Smooth muscle cell (in vitro differentiated cells): ENCODE data around the gene SLC2A9. TPM values are rescaled to one million over a fixed set of nuclear protein-coding genes. Genes with fewer than 3 reads are reported as not detected.

ENCODE experiments used
- DNase-seq: peaks from one replicate; lab custom pipeline; 2025; ENCODE audit not compliant: unreplicated experiment; lab: John Stamatoyannopoulos, UW
- H2AFZ ChIP-seq: fragments of 200-600 bp; sonication (generic); 2 replicates; pipeline ENCODE4 v1.6.0; 2016; ENCODE audit warnings: antibody characterized with exemption, low read depth, mild to moderate bottlenecking
- H3F3A ChIP-seq: fragments of 200-600 bp; sonication (generic); 2 replicates; pipeline ENCODE4 v1.6.0; 2017; ENCODE audit warnings: antibody characterized with exemption, low read depth
- H3K27ac ChIP-seq: fragments of 200-600 bp; sonication (generic); 2 replicates; pipeline ENCODE4 v1.5.1; 2016; ENCODE audit warnings: low read depth, mild to moderate bottlenecking
- H3K27me3 ChIP-seq: fragments of 200-600 bp; sonication (generic); 2 replicates; pipeline ENCODE4 v1.6.1; 2016; ENCODE audit warnings: low read depth, mild to moderate bottlenecking
- H3K36me3 ChIP-seq: fragments of 200-600 bp; sonication (generic); 2 replicates; pipeline ENCODE4 v1.5.1; 2016; ENCODE audit warnings: low read depth
- H3K4me1 ChIP-seq: fragments of 200-600 bp; sonication (generic); 2 replicates; pipeline ENCODE4 v1.5.1; 2016; ENCODE audit warnings: low read depth
- H3K4me2 ChIP-seq: fragments of 200-600 bp; sonication (generic); 2 replicates; pipeline ENCODE4 v1.6.0; 2016; ENCODE audit warnings: mild to moderate bottlenecking
- H3K4me3 ChIP-seq: fragments of 200-600 bp; sonication (generic); 2 replicates; pipeline ENCODE4 v1.5.1; 2016; ENCODE audit warnings: mild to moderate bottlenecking
- H3K79me2 ChIP-seq: fragments of 200-600 bp; sonication (generic); 2 replicates; pipeline ENCODE4 v1.6.0; 2016; ENCODE audit warnings: low read depth, mild to moderate bottlenecking
- H3K9ac ChIP-seq: fragments of 200-600 bp; sonication (generic); 2 replicates; pipeline ENCODE4 v1.6.0; 2016; ENCODE audit warnings: low read depth
- H3K9me3 ChIP-seq: fragments of 200-600 bp; sonication (generic); replicated peaks from 2 replicates; pipeline ENCODE4 v1.5.1; 2016; ENCODE audit warnings: low read depth
- H4K20me1 ChIP-seq: fragments of 200-600 bp; sonication (generic); 2 replicates; pipeline ENCODE4 v1.6.0; 2016; ENCODE audit warnings: low read depth
- CTCF ChIP-seq: fragments of 200-600 bp; sonication (generic); IDR thresholded peaks from 2 replicates; pipeline ENCODE4 v1.5.1; 2017; ENCODE audit warnings: borderline replicate concordance, mild to moderate bottlenecking, antibody characterized with exemption; ENCODE audit not compliant: insufficient read depth, poor library complexity, severe bottlenecking
- WGBS: methylation state at CpG from one replicate; pipeline ENCODE4 v1.1.7; 2016; ENCODE audit warnings: low lambda C conversion rate; 5-methylcytosine and 5-hydroxymethylcytosine counted together
- polyA plus RNA-seq: library from polyadenylated mRNA; unstranded; fragments of >200 nt; fragmentation: Nextera tagmentation; extraction: Ambion mirVana; gene quantifications from 2 replicates; pipeline ENCODE4 v1.2.1, GENCODE V29; 2016
- total RNA-seq: library from RNA; depleted of rRNA; stranded (reverse); fragments of >200 nt; gene quantifications from 2 replicates; pipeline ENCODE4 v1.2.3, GENCODE V29; 2014

SLC2A9 gene
- total and polyA plus RNA-seq, 2 experiments from 2014 or later, result 1.3 to 2.2 TPM

- no peaks in the 10 kb centered on the region for H3K79me2 ChIP-seq
- H3K9me3 ChIP-seq, result no peaks in the 10 kb centered on the region
- H3K4me2 ChIP-seq, result no peak overlapping the region
- peaks cover 23% of the 10 kb centered on the region for H3K27me3 ChIP-seq
- H4K20me1 ChIP-seq, result no peaks in the 10 kb centered on the region
- no peaks in the 10 kb centered on the region for H3F3A ChIP-seq
- no peak for TF ChIP-seq CTCF
- H2AFZ ChIP-seq, result no peak overlapping the region
- no peaks in the 10 kb centered on the region for H3K36me3 ChIP-seq
- 77% methylated on average over 3 of the region's 3 CpGs for WGBS
- no peaks in the 10 kb centered on the region for H3K4me1 ChIP-seq
- no peak overlapping the region for H3K4me3 ChIP-seq
- H3K27ac ChIP-seq, result no peak overlapping the region
- no peak for DNase-seq
- H3K9ac ChIP-seq, result no peak overlapping the region
Measured at GRCh38 chr4:9913846-9914245, 107.5 kb downstream of the SLC2A9 start.

- H2AFZ ChIP-seq, result no peak overlapping the region
- no peaks in the 10 kb centered on the region for H3K4me1 ChIP-seq
- no peaks in the 10 kb centered on the region for H3K36me3 ChIP-seq
- no peak overlapping the region for H3K9ac ChIP-seq
- H3F3A ChIP-seq, result no peaks in the 10 kb centered on the region
- H3K4me2 ChIP-seq, result no peak overlapping the region
- no peak for DNase-seq
- H3K79me2 ChIP-seq, result no peaks in the 10 kb centered on the region
- WGBS, result 85% methylated on average over 1 of the region's 1 CpG
- no peaks in the 10 kb centered on the region for H3K9me3 ChIP-seq
- no peak for TF ChIP-seq CTCF
- no peak overlapping the region for H3K4me3 ChIP-seq
- H4K20me1 ChIP-seq, result no peaks in the 10 kb centered on the region
- H3K27me3 ChIP-seq, result peaks cover 30% of the 10 kb centered on the region
- no peak overlapping the region for H3K27ac ChIP-seq
Measured at GRCh38 chr4:9906996-9907395, 114.3 kb downstream of the SLC2A9 start.

GRCh38 chr4:9904976-9905587 is 116.2 kb downstream of the SLC2A9 start:
- no peak overlapping the region for H3K4me2 ChIP-seq
- no peak overlapping the region for H3K4me3 ChIP-seq
- DNase-seq, result no peak
- H4K20me1 ChIP-seq, result no peaks in the 10 kb centered on the region
- no peak overlapping the region for H3K9ac ChIP-seq
- 78% methylated on average over 4 of the region's 4 CpGs for WGBS
- peaks cover 4% of the 10 kb centered on the region for H3K4me1 ChIP-seq
- H3K27ac ChIP-seq, result no peak overlapping the region
- H3K36me3 ChIP-seq, result no peaks in the 10 kb centered on the region
- no peaks in the 10 kb centered on the region for H3K9me3 ChIP-seq
- no peak overlapping the region for H2AFZ ChIP-seq
- no peak for TF ChIP-seq CTCF
- H3F3A ChIP-seq, result no peaks in the 10 kb centered on the region
- H3K79me2 ChIP-seq, result no peaks in the 10 kb centered on the region
- H3K27me3 ChIP-seq, result peaks cover 27% of the 10 kb centered on the region

- Histone ChIP-seq H3K27ac (no peak overlapping the region), H3K79me2 (no peaks in the 10 kb centered on the region), H3K27me3 (peaks cover 18% of the 10 kb centered on the region), H2AFZ (no peak overlapping the region), H3K9me3 (no peaks in the 10 kb centered on the region), H3K36me3 (no peaks in the 10 kb centered on the region), H3K4me2 (no peak overlapping the region), H3F3A (no peaks in the 10 kb centered on the region), H3K9ac (no peak overlapping the region), H4K20me1 (no peaks in the 10 kb centered on the region), H3K4me3 (no peak overlapping the region), H3K4me1 (peaks cover 4% of the 10 kb centered on the region)
- 93% methylated on average over 3 of the region's 3 CpGs for WGBS
- no peak for TF ChIP-seq CTCF
- no peak for DNase-seq
Measured at GRCh38 chr4:9903317-9903716, 118.0 kb downstream of the SLC2A9 start.
